GM19043 (cell line): Measurements from ENCODE around the gene RC3H1.
"Not testable (repeated sequence)": the region's sequence is repeated elsewhere in the genome, so short reads cannot be mapped to it uniquely, and the experiment has no call there.

Source experiments
- ATAC-seq: cut with Tn5 transposase; IDR thresholded peaks from one replicate; pipeline ENCODE4 v1.9.1; 2021; ENCODE audit warnings: low read depth; ENCODE audit not compliant: unreplicated experiment

RC3H1 gene

DNA sequence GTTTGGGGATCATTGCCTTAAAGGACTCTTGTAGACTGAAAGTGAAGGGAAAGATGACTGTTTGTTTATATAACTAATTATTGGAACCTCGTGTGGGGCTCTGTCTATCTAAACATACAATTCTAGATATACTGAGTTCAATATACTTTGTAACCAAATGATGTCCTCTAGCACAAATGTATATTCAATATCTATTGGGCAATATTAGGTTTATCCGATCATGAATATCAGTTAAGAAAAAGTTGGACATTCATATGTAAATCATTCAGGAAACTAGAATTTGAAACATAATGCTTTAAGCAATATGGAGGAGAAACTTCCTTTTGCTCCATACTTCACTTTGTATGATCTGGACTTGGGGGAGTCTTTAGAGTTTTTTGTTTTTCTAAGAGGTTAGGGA lies 8.9 kb upstream of the RC3H1 start:
- no peak for ATAC-seq

DNA sequence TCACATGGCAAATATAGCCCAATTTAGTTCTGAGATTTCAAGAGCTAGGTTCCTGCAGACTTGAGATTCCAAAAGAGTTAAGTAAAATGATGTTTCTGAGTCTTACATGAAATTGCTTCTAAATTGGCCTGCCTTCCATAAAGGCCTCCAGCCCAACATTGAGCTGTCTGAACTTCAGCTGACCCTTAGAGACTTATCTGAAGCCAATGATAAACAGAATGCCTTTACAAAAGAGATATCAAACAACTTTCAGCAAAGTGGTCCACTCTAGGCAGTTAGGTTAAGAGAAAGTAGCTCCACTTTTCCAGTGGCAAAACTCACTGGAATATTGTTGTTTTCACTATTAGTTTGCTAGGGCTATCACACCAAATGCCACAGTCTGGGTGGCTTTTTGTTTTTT lies 6.3 kb upstream of the RC3H1 start:
- ATAC-seq: no peak

DNA sequence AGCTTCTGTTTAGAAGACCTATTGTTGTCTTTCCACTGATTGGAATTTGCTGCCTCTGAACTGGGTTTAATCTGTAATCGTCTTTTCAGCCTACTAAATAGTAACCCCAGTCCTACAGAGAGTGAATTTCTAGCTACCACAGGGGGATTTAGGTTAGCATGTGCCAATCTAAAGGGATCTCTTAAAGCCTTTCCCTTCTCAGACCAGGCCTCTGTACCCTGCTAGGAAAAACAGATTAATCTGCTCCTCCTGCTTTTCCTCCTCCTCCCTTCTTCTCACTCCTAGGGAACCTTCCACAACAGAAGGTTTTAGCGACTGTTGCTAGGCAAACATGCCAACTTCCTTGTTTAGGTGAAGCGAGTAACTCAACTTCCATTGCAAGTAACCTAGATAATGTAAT lies 1.3 kb upstream of the RC3H1 start:
- no peak for ATAC-seq

DNA sequence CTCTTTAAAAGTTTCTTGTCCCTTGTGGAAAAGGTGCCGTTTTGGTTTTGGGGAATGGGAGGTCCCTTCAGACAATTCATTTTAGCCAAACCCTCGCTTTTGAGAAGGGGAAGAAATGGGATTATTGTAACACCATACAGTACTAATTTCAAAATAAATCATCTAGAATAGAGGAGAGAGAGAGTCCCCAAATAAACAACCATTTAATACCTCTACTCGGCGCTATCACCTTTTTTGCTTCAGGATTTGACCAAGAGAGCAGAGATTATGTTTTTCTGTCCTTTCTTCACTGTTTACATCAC lies 770 bp upstream of the RC3H1 start:
- no peak for ATAC-seq

DNA sequence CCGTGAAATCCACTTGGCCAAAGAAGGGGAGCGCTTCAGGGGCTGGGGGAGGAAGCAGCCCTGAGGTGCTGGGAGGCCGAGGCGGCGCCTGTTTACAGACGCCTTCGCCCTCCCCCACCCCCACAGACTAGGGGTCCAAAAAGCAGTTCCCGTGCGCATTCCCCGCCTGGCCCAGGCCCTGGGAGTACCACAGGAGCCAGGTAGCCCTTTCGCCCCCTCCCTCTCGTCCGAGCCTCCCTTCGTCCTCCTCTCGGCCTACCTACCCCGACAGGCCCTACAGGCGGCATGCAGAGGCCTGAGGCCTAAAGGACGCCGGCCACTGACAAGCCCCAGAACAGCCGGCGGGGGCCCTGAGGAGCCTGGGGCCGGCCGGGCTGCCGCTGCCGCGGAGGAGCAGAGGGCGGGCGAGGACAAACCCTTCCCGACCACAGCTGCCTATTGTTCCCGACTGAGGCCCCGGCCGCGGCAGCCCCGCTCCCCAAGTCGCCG lies 522 bp downstream of the RC3H1 start:
- peak; percentile 35 for ATAC-seq

DNA sequence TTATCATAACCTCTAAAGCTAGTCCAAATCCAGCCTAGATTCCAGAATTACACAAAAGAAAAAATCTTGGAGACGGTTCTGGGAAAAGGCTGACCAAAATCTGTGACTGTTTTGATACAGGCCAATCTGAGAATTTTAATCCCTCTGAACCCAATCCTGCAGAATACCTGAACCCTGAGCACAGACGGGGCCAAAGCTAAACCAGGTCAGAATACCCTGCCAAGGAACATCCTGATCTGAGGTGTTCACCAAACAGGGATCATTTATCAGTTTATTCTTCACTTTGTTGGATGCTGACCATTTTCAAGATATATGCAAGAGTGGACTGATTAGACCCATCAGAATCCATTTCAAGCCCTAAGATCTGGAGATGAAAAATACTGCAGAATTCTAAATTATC lies 3.6 kb downstream of the RC3H1 start:
- ATAC-seq: no peak

DNA sequence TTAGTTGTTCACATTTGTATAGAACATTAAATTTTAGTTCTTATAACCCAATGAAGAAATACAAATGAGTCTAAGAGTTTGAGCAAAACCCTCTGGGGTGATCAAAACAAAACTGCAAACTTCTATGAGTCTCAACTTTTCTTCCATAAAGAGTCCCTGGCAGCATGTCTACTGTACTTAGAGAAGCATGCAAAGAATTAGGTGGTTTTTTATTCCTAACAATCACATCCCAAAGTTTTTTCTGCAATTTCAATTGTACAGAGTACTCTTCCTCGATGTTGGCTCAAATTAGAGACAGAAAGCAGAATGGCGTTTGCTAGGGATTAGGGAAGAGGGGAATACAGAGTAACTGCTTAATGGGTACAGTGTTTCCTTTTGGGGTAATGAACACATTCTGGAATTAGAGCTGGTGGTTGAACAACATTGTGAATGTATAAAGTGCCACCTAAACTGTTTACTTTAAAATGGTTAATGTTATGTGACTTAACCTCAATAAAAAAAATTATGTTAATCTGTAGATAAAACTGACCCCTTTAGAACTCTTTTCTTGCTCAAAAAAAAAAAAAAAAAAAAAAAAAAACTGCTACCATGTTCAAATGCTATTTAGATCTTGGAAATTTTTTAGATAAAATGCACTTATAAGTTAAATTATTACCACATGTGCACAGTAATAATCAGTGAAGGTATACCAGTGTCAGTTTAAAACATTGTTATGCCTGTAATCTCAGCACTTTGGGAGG lies 4.8 kb downstream of the RC3H1 start:
- no peak for ATAC-seq

DNA sequence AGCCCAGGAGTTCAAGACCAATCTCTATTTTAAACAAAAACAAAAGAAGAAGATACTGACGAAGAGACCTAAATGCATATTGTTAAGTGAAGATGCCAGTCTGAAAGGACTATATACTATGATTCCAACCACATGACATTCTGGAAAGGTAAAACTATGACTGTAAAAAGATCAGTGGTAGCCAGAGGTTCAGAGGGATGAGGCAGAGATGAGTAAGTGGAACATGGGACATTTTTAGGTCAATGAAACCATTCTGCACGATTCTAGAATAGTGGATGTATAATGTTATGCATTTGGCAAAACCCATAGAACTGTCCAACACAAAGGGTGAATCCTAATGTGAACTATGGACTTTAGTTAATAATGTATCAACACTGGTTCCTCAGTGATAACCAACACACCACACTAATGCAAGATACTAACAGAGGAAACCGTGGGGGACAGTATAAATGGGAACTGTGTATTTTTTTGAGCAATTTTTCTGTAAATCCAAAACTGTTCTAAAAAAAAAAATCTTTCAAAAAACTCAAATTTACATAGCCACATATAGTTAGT lies 8.2 kb downstream of the RC3H1 start:
- ATAC-seq: no peak

DNA sequence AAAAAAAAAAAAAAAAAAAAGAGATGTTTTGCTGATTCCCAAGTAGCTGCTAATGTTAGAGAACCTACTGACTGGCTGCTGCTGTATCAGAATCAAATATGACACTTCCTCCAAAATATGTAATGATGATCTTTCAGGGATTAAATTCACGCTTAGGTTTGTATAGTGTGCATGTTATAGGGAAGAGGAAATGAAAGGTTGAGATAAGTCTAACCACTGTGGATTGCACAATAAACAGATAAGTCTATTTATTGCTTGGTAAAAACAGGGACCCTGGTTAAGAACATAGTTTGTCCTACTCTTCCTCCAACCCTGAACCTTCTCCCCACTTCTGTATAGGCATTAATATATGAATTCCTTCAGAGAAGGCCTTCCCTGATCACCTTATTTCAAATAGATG lies 13.2 kb downstream of the RC3H1 start:
- ATAC-seq: no peak

DNA sequence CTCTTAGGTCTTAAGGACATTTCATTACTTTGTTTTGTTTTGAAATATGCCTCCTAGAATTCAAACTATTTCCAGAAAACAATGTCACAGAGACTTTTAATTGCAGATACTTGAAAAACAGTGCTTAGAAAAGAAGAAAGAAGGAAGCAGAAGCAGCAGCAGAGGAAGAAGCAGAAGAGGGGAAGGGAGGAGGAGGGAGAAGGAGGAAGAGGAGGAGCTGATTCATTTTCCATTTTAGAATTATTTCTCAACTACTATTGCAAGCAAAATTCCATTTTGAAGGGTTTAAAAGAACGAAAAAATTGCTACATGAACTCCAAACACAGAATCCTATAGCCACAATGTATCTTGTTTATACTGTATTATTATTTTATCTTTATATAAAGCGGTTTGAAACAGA lies 13.9 kb downstream of the RC3H1 start:
- no peak for ATAC-seq

DNA sequence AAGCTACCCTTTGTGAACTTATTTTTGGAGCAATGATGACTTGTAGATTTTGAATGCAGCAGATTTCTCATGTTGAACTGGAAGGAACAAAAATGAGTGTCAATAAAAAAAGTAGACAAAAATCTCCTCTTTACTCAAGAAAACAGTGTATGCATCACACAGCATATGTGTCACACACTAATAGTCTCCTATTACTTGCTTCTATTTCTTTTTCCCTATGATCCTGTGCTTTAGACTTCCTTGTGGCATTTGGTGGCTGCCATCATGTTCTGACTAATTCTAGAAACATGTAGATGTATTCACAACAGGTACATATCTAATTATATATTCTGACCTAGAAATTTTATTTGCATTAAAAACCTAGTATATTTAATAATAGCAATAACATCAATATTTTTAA lies 14.3 kb downstream of the RC3H1 start:
- ATAC-seq: no peak

DNA sequence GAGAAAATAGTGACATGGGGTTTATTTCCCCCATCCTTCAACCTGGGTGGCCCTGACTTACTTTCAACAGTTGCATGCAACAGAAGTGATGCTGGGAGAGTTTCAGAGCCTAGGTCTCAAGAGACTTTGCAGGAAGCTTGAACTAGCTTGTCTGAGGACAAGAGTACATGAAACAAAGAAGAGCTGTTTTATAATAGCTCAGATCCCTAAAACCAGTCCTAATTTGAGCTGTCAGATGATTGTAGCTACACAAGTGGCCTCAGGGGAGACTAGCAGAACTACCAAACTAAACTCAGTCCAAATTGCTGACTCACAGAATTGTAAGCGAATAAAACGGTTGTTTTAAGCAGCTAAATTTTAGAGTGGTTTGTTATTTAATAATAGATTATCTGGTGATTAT lies 17.1 kb downstream of the RC3H1 start:
- peak; percentile 98 for ATAC-seq

DNA sequence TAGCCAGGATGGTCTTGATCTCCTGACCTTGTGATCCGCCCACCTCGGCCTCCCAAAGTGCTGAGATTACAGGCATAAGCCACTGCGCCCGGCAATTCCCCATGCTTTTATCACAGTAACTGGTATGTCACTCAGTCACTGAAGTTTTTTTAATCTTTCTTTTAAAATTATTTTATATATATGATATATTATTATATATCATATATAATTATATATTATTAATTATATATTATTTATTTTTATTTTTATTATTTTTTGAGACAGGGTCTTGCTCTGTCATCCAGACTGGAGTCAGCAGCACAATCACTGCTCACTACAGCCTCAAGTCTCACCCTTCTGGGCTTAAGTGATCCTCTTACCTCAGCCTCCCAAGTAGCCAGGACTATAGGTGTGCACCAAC lies 18.3 kb downstream of the RC3H1 start:
- no peak for ATAC-seq

DNA sequence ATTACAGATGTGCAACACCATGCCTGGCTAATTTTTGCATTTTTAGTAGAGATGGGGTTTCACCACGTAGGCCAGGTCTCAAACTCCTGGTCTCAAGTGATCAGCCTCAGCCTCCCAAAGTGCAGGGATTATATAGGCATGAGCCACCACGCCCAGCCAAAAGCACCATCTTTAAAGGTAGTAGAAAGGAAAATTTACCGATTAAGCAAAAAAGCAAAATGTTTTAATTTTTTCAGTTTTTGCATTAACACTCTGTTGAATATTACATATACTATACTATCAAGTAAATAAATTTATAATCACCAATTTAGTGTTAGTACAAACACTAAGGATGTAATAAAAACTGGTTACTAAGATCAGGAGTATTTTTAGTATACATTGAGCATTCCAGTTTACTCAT lies 20.6 kb downstream of the RC3H1 start:
- ATAC-seq: no peak

DNA sequence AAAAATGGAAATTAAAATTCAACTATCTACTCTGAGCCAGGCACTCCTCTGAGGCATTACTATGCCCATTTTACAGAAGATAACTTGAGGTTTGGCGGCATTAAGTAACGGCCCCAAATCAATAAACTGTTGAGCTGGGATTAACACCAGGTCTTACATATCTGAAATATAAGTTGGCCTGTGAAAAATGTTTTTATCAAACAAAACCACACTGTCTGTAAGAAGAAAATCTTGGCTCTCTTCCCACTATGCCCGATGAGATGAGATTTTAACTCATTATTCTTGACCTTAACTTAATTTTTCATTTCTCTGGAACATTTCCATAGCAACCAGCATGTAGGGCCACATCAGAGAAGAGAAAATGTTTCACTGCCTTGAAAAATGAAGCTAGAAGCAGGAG lies 21.8 kb downstream of the RC3H1 start:
- ATAC-seq: no peak

DNA sequence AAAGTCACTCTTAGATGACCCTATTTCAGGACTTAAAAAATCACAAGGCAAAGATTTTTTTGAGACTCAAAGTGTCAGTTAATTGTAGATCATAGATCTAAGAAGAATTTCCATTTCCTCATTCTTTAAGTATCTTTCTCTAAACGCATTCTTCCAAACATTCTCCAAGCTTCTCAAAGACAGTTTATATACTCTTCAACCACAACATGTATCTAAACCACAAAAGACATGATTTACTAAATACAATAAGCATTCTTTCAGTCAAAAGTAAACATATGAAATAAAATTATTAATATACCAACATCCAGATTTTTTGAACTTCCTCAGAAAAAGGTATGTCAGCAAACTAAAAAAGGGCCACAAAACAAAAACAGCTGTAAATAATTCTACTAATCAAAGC lies 24.4 kb downstream of the RC3H1 start:
- ATAC-seq: no peak

DNA sequence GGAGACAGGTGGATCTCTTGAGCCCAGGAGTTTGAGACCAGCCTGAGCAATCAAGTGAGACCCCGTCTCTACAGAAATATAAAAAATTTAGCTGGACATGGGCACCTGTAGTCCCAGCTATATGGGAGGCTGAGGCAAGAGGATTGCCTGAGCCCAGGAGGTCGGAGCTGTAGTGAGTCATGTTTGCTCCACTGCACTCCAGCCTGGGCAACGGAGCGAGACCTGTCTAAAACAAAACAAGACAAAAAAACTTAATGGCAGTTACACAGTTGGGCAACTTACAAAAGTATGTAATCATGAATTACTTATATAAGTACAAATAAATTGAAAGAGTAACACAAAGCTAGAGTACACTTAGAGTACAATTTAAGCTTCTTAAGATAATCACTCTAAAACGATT lies 25.2 kb downstream of the RC3H1 start:
- ATAC-seq: no peak

DNA sequence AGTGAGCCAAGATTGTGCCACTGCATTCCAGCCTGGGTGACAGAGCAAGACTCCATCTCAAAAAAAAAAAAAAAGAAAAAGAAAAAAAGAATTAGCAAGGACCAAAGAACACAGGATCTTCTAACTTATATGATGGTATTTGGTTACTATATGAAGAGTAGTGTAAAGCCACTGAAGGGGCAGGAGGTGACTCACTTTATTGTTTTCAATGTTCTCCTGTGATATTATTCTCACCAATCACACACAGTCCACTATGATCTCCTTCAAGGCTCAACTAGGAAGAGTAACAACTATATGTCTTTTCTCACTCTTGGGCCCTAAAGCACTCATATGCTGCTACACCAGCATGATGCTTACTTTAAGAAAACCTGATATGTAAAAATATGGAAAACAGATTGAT lies 26.7 kb downstream of the RC3H1 start:
- ATAC-seq: no peak

DNA sequence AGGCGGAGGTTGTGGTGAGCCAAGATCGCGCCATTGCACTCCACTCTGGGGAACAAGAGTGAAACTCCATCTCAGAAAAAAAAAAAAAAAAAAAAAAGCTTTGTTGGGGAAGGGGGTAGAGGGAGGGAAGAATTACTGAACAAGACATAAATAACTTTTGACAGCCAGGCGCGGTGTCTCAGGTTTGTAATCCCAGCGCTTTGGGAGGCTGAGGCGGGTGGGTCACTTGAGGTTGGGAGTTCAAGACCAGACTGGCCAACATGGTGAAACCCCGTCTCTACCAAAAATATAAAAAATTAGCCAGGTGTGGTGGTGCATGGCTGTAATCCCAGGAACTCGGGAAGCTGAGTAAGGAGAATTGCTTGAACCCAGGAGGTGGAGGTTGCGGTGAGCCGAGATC lies 28.2 kb downstream of the RC3H1 start:
- ATAC-seq: not testable (repeated sequence)

DNA sequence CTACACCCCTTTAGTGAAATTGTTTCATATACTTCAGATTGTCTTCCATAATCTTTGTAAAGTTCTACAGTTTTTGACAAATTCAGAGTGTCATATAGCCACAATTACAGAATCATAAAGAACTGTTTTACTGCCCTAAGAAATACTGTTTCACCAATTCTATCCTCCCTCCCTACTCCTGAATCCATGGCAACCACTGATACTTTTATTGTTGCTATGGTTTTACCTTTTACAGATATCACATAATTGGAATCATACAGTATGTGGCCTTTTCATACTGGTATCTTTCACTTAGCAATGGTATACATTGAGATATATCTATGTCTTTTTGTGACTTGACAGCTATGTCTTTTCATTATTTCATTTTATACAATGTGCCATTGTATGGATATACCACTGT lies 34.1 kb downstream of the RC3H1 start:
- ATAC-seq: no peak

DNA sequence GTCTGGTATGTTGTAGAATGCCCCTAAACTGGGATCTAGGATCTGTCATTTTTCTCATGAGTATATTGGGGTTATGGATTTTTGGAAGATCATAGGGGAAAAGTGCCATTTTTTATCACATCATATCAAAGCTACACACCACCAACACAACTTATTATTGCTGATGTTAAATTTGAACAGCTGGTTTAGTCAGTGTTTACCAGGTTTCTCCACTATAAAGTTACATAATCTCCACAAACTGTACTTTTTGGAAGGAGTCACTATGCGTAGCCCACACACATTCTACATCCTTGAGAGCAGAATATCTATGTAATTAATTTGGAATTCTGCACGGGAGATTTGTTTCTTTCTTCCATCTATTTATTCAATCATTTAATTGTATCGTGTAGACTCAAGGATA lies 35.2 kb downstream of the RC3H1 start:
- ATAC-seq: no peak

DNA sequence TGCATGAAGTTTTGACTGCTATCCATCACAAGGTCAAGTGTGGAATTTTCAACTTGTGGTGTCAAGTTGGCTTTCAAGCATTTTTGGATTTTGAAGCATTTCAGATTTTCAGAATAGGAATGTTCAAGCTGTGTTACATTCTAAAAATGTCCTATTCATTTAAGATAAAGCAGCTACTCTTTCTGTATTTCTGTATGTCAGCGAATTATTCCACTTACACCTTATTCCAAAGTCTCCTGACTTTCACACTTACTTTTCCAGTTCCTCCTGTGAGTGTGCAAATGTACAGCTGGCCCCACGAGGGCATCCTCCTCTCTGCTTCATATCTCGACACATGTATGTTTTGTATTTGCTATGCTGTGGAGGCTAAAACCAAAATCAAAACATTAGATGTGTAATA lies 51.9 kb downstream of the RC3H1 start:
- ATAC-seq: no peak

DNA sequence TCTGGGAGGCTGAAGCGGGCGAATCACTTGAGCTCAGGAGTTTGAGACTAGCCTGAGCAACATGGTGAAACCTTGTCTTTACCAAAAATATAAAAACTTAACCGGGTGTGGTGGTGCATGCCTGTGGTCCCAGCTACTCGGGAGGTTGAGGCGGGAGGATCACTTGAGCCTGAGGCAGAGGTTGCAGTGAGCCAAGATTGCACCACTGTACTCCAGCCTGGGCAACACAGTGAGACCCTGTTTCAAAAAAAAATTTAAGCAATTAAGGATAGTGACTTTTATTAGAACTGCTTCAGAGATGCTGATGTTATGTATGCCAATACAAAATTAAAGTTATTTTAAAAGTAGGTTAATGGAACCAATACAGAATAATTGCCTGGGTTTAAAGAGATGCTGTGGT lies 56.3 kb downstream of the RC3H1 start:
- not testable (repeated sequence) for ATAC-seq
